Measurements from ENCODE around the gene CCND3. TPM values are rescaled to one million over a fixed set of nuclear protein-coding genes. Genes with fewer than 3 reads are reported as not detected.

Gene CCND3
- total and polyA plus RNA-seq, 4 donors, result 21.1 to 44.0 (median 32.2) TPM

DNA sequence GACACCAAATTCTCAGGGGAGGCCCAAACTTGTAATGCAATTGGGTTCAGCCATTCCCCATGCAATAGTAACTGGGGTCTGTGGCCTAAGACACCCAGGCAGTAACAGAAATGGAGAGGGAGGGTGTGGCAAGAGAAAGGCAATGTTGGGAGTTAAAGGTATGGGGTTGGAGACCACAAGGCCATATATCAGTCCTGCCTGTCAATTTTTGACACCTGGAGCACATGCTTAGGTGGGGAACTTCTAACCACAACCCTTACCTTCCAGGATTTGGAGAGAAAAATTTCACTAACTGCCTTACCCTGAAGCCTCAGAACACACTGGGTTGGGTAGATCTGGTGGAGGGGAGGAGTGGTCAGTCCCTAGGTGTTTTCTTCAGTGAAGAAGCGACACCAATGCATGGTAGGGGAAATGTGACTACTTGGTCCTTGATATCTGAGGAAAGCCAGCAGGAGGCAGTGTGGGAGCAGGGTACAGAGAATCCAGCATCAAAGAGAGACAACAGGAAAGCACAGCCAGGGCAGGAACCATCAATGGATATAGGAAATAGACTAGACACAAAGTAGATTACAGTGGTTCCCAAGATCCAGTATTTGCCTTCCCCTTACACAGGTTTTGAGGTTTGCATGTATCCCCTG lies 39.6 kb downstream of the CCND3 start:
- no peak for DNase-seq (ENCODE audit: low read depth in 4 of 6, low spot score in 6 of 6)
- Histone ChIP-seq H3K27me3 (ENCODE audit: control insufficient read depth, insufficient read depth, low read length) (no peaks in the 10 kb centered on the region), H3K4me1 (ENCODE audit: control insufficient read depth, insufficient read depth, low read length) (no peaks in the 10 kb centered on the region), H3K9me3 (ENCODE audit: control insufficient read depth, insufficient read depth, low read length) (no peaks in the 10 kb centered on the region), H3K4me3 (ENCODE audit: low read depth, low read length) (no peak overlapping the region), H3K36me3 (ENCODE audit: control insufficient read depth, insufficient read depth, low read length) (peaks cover 16% of the 10 kb centered on the region), H3K27ac (ENCODE audit: low read depth, low read length) (no peak overlapping the region)
- WGBS (ENCODE audit: insufficient coverage), result 100% methylated on average over 1 of the region's 1 CpG

DNA sequence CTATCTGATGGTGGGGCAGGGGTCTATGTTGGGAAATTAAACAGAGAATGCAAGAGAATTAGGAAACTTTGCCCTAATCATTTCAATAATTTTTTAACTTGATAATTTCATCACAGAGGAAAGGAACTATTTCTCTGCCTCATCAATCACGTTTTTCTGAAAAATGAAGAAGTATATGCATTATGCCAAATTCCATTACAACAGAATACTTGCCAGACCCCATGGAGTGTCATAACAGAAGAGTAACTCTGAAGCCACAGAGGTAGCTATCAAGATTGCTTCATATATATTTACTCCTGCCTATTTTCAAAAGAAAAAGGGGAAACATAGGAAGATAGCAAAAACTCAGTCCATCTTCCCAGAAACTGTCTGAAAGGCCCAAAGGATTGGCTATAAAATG lies 40.7 kb downstream of the CCND3 start:
- DNase-seq (ENCODE audit: low read depth in 4 of 6, low spot score in 6 of 6), result no peak
- H3K4me3 ChIP-seq (ENCODE audit: low read depth, low read length), result no peak overlapping the region
- no peak overlapping the region for H3K27ac ChIP-seq (ENCODE audit: low read depth, low read length)
- peaks cover 11% of the 10 kb centered on the region for H3K36me3 ChIP-seq (ENCODE audit: control insufficient read depth, insufficient read depth, low read length)
- WGBS (ENCODE audit: insufficient coverage), result no CpG with 5 or more reads among the region's 1 CpG
- no peaks in the 10 kb centered on the region for H3K9me3 ChIP-seq (ENCODE audit: control insufficient read depth, insufficient read depth, low read length)
- peaks cover 1% of the 10 kb centered on the region for H3K4me1 ChIP-seq (ENCODE audit: control insufficient read depth, insufficient read depth, low read length)
- no peaks in the 10 kb centered on the region for H3K27me3 ChIP-seq (ENCODE audit: control insufficient read depth, insufficient read depth, low read length)

DNA sequence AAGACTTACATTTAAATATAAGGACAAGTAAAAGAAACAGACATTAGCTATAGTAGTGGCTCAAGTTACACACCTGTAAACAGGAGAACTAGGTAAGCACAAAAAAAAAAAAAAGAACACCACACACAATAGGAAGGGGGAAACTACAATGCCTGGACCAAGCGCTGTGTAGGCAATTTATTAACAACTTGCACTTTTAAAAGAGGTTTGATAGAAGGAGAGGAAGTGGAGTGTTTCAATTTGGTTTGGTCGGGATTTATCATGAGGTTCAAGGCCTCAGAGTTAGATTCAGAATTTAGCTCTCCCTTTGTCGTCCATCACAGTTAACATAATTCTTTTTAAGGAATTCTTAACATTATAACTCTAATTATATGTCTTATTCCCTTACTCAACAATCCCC lies 45.3 kb downstream of the CCND3 start:
- no CpG with 5 or more reads among the region's 3 CpGs for WGBS (ENCODE audit: insufficient coverage)

DNA sequence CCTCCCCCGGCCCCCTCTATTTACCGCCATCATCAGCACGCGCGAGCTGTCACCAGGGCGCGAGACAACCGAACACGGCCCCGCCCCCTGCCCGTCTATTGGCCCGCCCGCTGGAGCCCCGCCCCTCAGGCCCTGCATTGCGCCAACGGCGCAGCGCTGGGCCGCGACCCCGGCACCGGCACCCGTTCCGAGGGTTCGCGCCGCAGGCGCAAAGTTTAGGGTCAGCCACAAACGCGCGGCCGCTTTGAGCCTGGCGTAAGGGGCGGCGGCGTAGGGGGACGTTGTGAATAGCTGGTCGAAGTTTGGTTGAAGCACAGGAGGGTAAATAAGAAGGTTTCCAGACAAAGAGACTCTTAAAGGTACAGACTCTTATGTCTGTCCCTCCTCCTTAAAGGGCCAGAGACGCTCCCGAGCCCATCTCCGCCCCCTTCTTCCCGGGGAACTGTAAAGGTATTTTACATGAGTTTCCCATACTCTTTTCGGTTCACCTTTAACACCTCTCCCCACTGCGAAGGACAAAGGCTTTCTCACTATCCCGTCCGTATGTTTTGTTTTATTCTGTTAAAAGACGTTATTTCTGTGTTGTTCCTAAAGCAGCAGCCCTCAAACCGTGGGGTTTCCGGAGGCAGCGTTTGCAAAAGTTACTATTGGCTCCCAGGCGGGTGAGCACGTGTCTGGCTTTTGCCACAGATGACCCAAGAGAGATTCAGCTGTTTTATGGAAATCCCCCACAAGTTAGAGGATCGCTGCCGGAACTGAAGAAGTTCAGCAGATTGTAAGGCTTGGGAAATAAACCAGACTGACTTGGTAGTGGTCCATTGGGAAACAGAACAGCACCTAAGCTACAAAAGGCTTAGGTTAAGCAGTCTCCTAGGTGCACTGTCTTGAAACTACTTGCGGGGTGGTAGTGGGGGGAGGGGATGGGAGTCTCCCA lies 46.0 kb downstream of the CCND3 start, which contains the start of gene USP49:
TSS of gene USP49 (minus strand) at position 76 of the 934 bp plus-strand sequence. CDS start 88,392 bp downstream, outside the sequence.
- Histone ChIP-seq H3K4me3 (ENCODE audit: low read depth, low read length) (peak within 1 kb of the TSS; percentile 86), H3K27ac (ENCODE audit: low read depth, low read length) (peak within 1 kb of the TSS; percentile 95), H3K36me3 (ENCODE audit: control insufficient read depth, insufficient read depth, low read length) (no peaks in the 10 kb centered on the region), H3K4me1 (ENCODE audit: control insufficient read depth, insufficient read depth, low read length) (peaks cover 9% of the 10 kb centered on the region), H3K9me3 (ENCODE audit: control insufficient read depth, insufficient read depth, low read length) (no peaks in the 10 kb centered on the region), H3K27me3 (ENCODE audit: control insufficient read depth, insufficient read depth, low read length) (no peaks in the 10 kb centered on the region)
- peak; percentile 86 to 98 (median 90) for DNase-seq (ENCODE audit: low read depth in 4 of 6, low spot score in 6 of 6)
- WGBS (ENCODE audit: insufficient coverage), result under 1% methylated on average over 39 of the region's 55 CpGs

More for the DNA sequence above, 45.3 kb downstream of the CCND3 start:
- H3K4me1 ChIP-seq (ENCODE audit: control insufficient read depth, insufficient read depth, low read length), result peaks cover 9% of the 10 kb centered on the region
- H3K27me3 ChIP-seq (ENCODE audit: control insufficient read depth, insufficient read depth, low read length), result no peaks in the 10 kb centered on the region
- DNase-seq (ENCODE audit: low read depth in 4 of 6, low spot score in 6 of 6), result no peak
- no peak overlapping the region for H3K27ac ChIP-seq (ENCODE audit: low read depth, low read length)
- no peaks in the 10 kb centered on the region for H3K9me3 ChIP-seq (ENCODE audit: control insufficient read depth, insufficient read depth, low read length)
- H3K36me3 ChIP-seq (ENCODE audit: control insufficient read depth, insufficient read depth, low read length), result no peaks in the 10 kb centered on the region
- H3K4me3 ChIP-seq (ENCODE audit: low read depth, low read length), result peak overlapping the region; percentile 86

DNA sequence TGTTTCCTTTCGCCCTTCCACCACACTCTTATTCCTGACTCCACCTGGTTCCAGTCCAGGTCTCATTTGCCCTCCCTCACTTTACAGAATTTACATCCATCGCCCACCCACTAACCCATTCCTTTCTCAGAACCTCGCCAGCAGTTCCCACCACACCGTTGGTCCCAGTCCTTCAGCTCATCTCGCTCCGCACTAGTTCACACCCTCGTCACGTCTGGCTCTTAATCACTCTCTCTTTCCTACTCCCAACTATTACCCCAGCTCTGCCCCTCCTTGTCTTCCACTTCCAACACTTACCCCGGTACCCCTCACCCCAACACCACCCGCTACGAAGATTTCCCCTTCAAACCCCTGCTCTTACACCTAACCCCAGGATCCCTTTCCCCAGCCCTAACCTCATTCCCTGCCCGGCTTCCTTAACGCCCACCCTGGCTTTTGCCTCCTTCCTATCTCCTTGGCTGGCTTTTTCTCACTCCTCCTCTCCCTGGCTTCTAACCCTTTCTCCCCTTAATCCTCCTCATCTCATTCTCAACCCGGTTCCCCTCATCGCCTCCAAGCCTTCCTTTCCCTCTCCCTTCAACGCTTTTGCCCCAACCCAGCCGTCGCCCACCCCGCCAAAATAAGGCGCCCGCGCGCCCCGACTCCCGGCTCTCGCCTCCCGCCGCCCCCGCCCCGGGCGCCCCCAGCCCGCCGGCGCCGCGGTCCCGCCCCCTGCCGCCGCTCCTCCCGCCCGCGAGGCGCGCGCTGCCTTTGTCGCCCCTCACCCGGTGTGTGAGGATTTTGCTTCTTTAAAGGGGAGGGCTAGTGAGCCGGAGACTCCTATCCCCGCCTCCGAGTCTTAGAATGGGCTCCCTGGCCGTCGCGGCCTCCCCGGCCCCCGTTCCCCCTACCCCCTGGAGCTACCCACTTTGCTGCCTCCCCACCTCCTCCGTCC lies 47.0 kb downstream of the CCND3 start:
- Histone ChIP-seq H3K27ac (ENCODE audit: low read depth, low read length) (peak overlapping the region; percentile 95), H3K4me1 (ENCODE audit: control insufficient read depth, insufficient read depth, low read length) (peaks cover 9% of the 10 kb centered on the region), H3K27me3 (ENCODE audit: control insufficient read depth, insufficient read depth, low read length) (no peaks in the 10 kb centered on the region), H3K36me3 (ENCODE audit: control insufficient read depth, insufficient read depth, low read length) (no peaks in the 10 kb centered on the region), H3K4me3 (ENCODE audit: low read depth, low read length) (peak overlapping the region; percentile 86), H3K9me3 (ENCODE audit: control insufficient read depth, insufficient read depth, low read length) (no peaks in the 10 kb centered on the region)
- DNase-seq (ENCODE audit: low read depth in 4 of 6, low spot score in 6 of 6), result peak in 5 of 6 donors; percentile 5 to 73 (median 35)
- under 1% methylated on average over 37 of the region's 56 CpGs for WGBS (ENCODE audit: insufficient coverage)

DNA sequence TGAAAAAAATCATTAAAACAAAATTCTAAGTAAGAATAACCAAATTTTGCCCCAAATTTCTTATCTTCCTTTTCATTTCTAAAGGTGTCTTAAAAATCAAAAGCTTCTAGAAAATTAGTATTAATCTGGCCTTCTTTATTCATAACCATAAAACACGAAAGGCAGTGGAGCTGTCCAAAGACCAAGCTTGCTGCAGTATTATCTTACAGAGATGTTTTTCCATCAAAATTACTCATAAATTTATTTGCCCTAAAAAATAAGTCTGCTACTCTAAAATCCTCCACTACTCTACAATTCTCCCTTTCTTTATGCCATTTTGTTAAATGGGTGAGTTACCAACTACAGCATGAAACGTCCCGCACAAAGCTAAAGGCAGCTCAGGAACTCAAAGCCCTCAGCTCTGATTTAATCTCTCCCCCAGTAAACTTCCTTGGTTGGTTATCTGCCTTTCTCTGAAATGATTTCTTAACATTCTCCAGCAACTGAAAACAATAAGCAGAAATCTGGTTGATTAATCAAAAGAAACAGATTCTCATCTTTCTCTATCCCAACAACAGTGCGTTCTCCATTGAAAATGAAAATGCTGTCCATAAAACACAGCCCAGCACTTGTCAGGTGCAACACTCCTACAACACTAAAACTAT lies 48.6 kb downstream of the CCND3 start:
- H3K36me3 ChIP-seq (ENCODE audit: control insufficient read depth, insufficient read depth, low read length), result no peaks in the 10 kb centered on the region
- H3K27ac ChIP-seq (ENCODE audit: low read depth, low read length), result no peak overlapping the region
- no peaks in the 10 kb centered on the region for H3K27me3 ChIP-seq (ENCODE audit: control insufficient read depth, insufficient read depth, low read length)
- peaks cover 9% of the 10 kb centered on the region for H3K4me1 ChIP-seq (ENCODE audit: control insufficient read depth, insufficient read depth, low read length)
- peak in 1 of 6 donors; percentile 14 for DNase-seq (ENCODE audit: low read depth in 4 of 6, low spot score in 6 of 6)
- WGBS (ENCODE audit: insufficient coverage), result 27% methylated on average over 4 of the region's 4 CpGs
- peak overlapping the region; percentile 86 for H3K4me3 ChIP-seq (ENCODE audit: low read depth, low read length)
- no peaks in the 10 kb centered on the region for H3K9me3 ChIP-seq (ENCODE audit: control insufficient read depth, insufficient read depth, low read length)

DNA sequence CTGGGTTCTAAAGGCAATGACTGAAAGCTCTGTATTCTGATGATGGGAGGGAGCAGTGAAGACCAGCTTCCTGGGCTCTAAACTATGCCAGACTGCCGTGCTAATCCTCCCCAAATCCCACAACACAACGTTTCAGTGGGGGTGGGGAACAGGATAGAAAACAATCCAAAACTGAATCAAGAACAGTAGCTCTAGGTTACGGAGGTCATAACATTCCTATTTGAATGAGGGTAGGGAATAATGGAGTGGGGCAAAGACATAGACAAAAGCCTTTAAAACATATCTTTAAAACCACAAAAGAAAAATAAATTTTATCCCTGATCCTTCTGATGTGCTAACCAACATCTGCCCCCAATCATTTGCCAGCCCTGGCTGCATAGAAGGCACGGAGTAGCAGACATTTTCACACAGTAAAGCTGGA lies 54.3 kb downstream of the CCND3 start:
- H3K4me1 ChIP-seq (ENCODE audit: control insufficient read depth, insufficient read depth, low read length), result no peaks in the 10 kb centered on the region
- H3K4me3 ChIP-seq (ENCODE audit: low read depth, low read length), result no peak overlapping the region
- no CpG with 5 or more reads among the region's 4 CpGs for WGBS (ENCODE audit: insufficient coverage)
- H3K9me3 ChIP-seq (ENCODE audit: control insufficient read depth, insufficient read depth, low read length), result no peaks in the 10 kb centered on the region
- no peaks in the 10 kb centered on the region for H3K27me3 ChIP-seq (ENCODE audit: control insufficient read depth, insufficient read depth, low read length)
- H3K27ac ChIP-seq (ENCODE audit: low read depth, low read length), result no peak overlapping the region
- DNase-seq (ENCODE audit: low read depth in 4 of 6, low spot score in 6 of 6), result peak in 2 of 6 donors; percentile 9 to 11
- no peaks in the 10 kb centered on the region for H3K36me3 ChIP-seq (ENCODE audit: control insufficient read depth, insufficient read depth, low read length)

DNA sequence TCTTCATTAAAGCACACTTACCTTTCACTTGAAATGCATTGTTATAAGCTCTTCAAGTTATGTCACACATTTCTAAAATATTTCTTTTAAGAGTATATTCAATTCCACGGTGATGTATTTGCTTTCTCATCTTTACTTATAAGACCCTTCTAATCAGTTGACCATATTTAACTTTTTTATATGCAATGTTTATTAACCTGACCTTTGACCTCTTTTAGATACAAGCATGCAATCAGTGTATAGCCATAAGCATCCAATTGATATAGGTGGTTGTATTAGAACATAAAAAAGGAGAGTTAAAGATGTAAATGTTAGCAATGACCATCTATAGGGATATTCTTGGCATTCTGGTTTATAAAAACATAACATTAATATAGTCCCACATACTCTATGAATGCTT lies 55.7 kb downstream of the CCND3 start:
- Histone ChIP-seq H3K4me3 (ENCODE audit: low read depth, low read length) (no peak overlapping the region), H3K27ac (ENCODE audit: low read depth, low read length) (no peak overlapping the region), H3K27me3 (ENCODE audit: control insufficient read depth, insufficient read depth, low read length) (no peaks in the 10 kb centered on the region), H3K36me3 (ENCODE audit: control insufficient read depth, insufficient read depth, low read length) (no peaks in the 10 kb centered on the region), H3K9me3 (ENCODE audit: control insufficient read depth, insufficient read depth, low read length) (no peaks in the 10 kb centered on the region), H3K4me1 (ENCODE audit: control insufficient read depth, insufficient read depth, low read length) (no peaks in the 10 kb centered on the region)
- no CpG with 5 or more reads among the region's 1 CpG for WGBS (ENCODE audit: insufficient coverage)
- DNase-seq (ENCODE audit: low read depth in 4 of 6, low spot score in 6 of 6), result no peak

DNA sequence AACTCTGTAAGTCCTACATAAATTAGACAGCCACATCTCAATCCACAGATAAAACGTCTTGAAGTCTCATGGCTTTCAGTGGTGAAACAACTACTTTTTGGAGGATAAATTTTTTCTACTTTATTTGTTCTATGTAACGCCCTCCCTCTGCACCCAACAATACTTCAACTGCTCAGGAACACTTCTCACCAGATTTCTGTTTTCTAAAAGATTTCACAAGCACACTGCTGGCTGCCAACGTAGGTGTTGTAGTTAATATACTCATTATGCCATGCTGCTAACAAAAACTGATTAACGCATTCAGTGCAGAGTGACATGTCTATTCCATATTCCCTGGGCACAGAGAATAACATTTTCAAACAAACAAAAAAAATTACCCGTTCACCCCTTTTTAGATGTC lies 56.7 kb downstream of the CCND3 start:
- H3K9me3 ChIP-seq (ENCODE audit: control insufficient read depth, insufficient read depth, low read length), result no peaks in the 10 kb centered on the region
- no peaks in the 10 kb centered on the region for H3K36me3 ChIP-seq (ENCODE audit: control insufficient read depth, insufficient read depth, low read length)
- H3K27me3 ChIP-seq (ENCODE audit: control insufficient read depth, insufficient read depth, low read length), result no peaks in the 10 kb centered on the region
- no peak for DNase-seq (ENCODE audit: low read depth in 4 of 6, low spot score in 6 of 6)
- H3K4me1 ChIP-seq (ENCODE audit: control insufficient read depth, insufficient read depth, low read length), result no peaks in the 10 kb centered on the region
- no CpG with 5 or more reads among the region's 5 CpGs for WGBS (ENCODE audit: insufficient coverage)
- no peak overlapping the region for H3K27ac ChIP-seq (ENCODE audit: low read depth, low read length)
- no peak overlapping the region for H3K4me3 ChIP-seq (ENCODE audit: low read depth, low read length)
